K562 (cell line): ENCODE data around the gene NDOR1. TPM values are rescaled to one million over a fixed set of nuclear protein-coding genes. Genes with fewer than 3 reads are reported as not detected.

Experiments
- ATF7 ChIP-seq: fragments of 450-650 bp; IDR thresholded peaks from 2 replicates; pipeline ENCODE4 v1.7.1; 2014; ENCODE audit warnings: mild to moderate bottlenecking, moderate library complexity
- BCLAF1 ChIP-seq, 2 experiments: fragments of 450-650 bp in 1 of 2; IDR thresholded peaks; 2 replicates each; pipeline ENCODE4 v1.6.1; 2011 to 2017; ENCODE audit warnings: low read depth in 2 of 2, antibody characterized with exemption in 1 of 2, borderline replicate concordance in 1 of 2, low read length in 1 of 2, mild to moderate bottlenecking in 1 of 2, mixed read lengths in 1 of 2; ENCODE audit not compliant: control insufficient read depth in 1 of 2
- BMI1 ChIP-seq: fragments of 150-350 bp; IDR thresholded peaks from 2 replicates; pipeline ENCODE4 v1.6.1; 2014; ENCODE audit warnings: low read length
- CHAMP1 ChIP-seq: fragments of 450-650 bp; IDR thresholded peaks from 2 replicates; pipeline ENCODE4 v1.6.1; 2016; ENCODE audit warnings: mild to moderate bottlenecking
- CHD1 ChIP-seq: fragments of 200-600 bp; sonication (generic); IDR thresholded peaks from one replicate; pipeline ENCODE4 v1.6.1; 2012; ENCODE audit warnings: mild to moderate bottlenecking, moderate library complexity, low read length, inconsistent platforms
- ESRRB ChIP-seq: fragments of 250-450 bp; sonication (Bioruptor Pico); IDR thresholded peaks from 2 replicates; pipeline ENCODE4 v1.5.0; 2020; ENCODE audit warnings: mild to moderate bottlenecking, moderate library complexity, borderline replicate concordance
- HIVEP1 ChIP-seq: fragments of 250-450 bp; sonication (Bioruptor Pico); IDR thresholded peaks from 2 replicates; pipeline ENCODE4 v1.4.0; 2020; ENCODE audit warnings: mild to moderate bottlenecking
- HMGN3 ChIP-seq: IDR thresholded peaks from 2 replicates; pipeline ENCODE4 v1.6.1; 2011; ENCODE audit warnings: borderline replicate concordance, low read depth, mild to moderate bottlenecking, mixed read lengths, low read length; ENCODE audit not compliant: insufficient read length; ENCODE audit errors: extremely low read depth
- HNRNPK ChIP-seq: fragments of 200-400 bp; formaldehyde crosslinking; IDR thresholded peaks from one replicate; pipeline ENCODE4 v1.6.1; 2018; ENCODE audit warnings: mild to moderate bottlenecking, low read depth, low read length; ENCODE audit not compliant: poor library complexity, severe bottlenecking
- KAT2B ChIP-seq: IDR thresholded peaks from one replicate; pipeline ENCODE4 v1.6.1; 2012; ENCODE audit warnings: low read depth, mild to moderate bottlenecking, control low read depth, inconsistent platforms, low read length, moderate library complexity
- KDM2B ChIP-seq: fragments of 250-450 bp; sonication (Bioruptor Pico); IDR thresholded peaks from 2 replicates; pipeline ENCODE4 v1.8.0; 2021; ENCODE audit warnings: mild to moderate bottlenecking, moderate library complexity
- MTA2 ChIP-seq: fragments of 450-650 bp; IDR thresholded peaks from 2 replicates; pipeline ENCODE4 v1.6.1; 2016; ENCODE audit warnings: low read depth
- PHF20 ChIP-seq: fragments of 450-650 bp; IDR thresholded peaks from 2 replicates; pipeline ENCODE4 v1.6.1; 2018; ENCODE audit not compliant: partially characterized antibody
- PTBP1 ChIP-seq: fragments of 200-400 bp; formaldehyde crosslinking; IDR thresholded peaks from 2 replicates; pipeline ENCODE4 v1.6.1; 2017; ENCODE audit warnings: low read depth, low read length
- RBM17 ChIP-seq: fragments of 200-400 bp; formaldehyde crosslinking; IDR thresholded peaks from 2 replicates; pipeline ENCODE4 v1.6.1; 2017; ENCODE audit warnings: low read depth, mild to moderate bottlenecking, low read length, borderline replicate concordance
- VEZF1 ChIP-seq: fragments of 200-800 bp; sonication (Bioruptor generic); IDR thresholded peaks from 2 replicates; pipeline ENCODE4 v1.6.1; 2017; ENCODE audit warnings: missing genetic modification characterization, missing compliant biosample characterization
- ZNF217 ChIP-seq: sonication (generic); formaldehyde crosslinking; IDR thresholded peaks from 2 replicates; pipeline ENCODE4 v1.8.0; 2022; ENCODE audit warnings: mild to moderate bottlenecking, missing genetic modification reagents
- ZNF324 ChIP-seq: fragments of 250-450 bp; sonication (Bioruptor Pico); IDR thresholded peaks from 2 replicates; pipeline ENCODE4 v1.4.0; 2020; ENCODE audit warnings: mild to moderate bottlenecking
- ZNF764 ChIP-seq: fragments of 250-450 bp; sonication (Bioruptor Pico); IDR thresholded peaks from 2 replicates; pipeline ENCODE4 v1.4.0; 2020; ENCODE audit warnings: low read depth, mild to moderate bottlenecking, moderate library complexity
- ZZZ3 ChIP-seq: fragments of 450-650 bp; IDR thresholded peaks from 2 replicates; pipeline ENCODE4 v1.6.1; 2016; ENCODE audit warnings: antibody characterized with exemption, mild to moderate bottlenecking, moderate library complexity
- polyA plus RNA-seq, 8 experiments: library from polyadenylated mRNA; depleted of rRNA in 4 of 8; stranded (reverse) in 5 of 8; unstranded in 3 of 8; fragments of >200 nt; fragmentation: Nextera tagmentation in 2 of 8; fragmentation: Illumina TruSeq in 1 of 8; extraction: Ambion mirVana in 2 of 8; extraction: Trizol in 1 of 8; gene quantifications; 2 replicates each; pipeline versions ENCODE4 v1.2.1 to v1.2.3, GENCODE V29; 2011 to 2014; ENCODE audit warnings: inconsistent platforms in 1 of 8, missing spikeins in 1 of 8
- total RNA-seq, 7 experiments: library from RNA; depleted of rRNA in 6 of 7; stranded (reverse); fragments of >200 nt in 6 of 7; fragmentation: Illumina TruSeq in 2 of 7; extraction: Trizol in 2 of 7; gene quantifications; 2 replicates each; pipeline versions ENCODE4 v1.2.1 to v1.2.3, GENCODE V29; 2011 to 2021; ENCODE audit warnings: low replicate concordance in 1 of 7

Gene NDOR1
- total and polyA plus RNA-seq, 9 of the 15 experiments (the other 6 are each of a cell fraction or from before 2014, with no cell fraction given), result 0.06 to 36.9 (median 6.9) TPM

- TF ChIP-seq VEZF1 (CRISPR knock-in tag) (peak; percentile 94), ZNF324 (CRISPR knock-in tag) (no peak), CHAMP1 (no peak), KAT2B (no peak), HIVEP1 (CRISPR knock-in tag) (no peak), HNRNPK (no peak), PTBP1 (no peak), MTA2 (no peak), ATF7 (peak; percentile 17; the same call in 1 of the 2 replicates), ZNF217 (no peak), HMGN3 (peak; percentile 75), ZZZ3 (no peak), BCLAF1 (IDR thresholded peaks at IDR 0.05; ENCODE audit: borderline replicate concordance in 1 of 2, control insufficient read depth in 1 of 2, low read depth in 2 of 2, low read length in 1 of 2) (peak in 1 of 2 experiments; percentile 94; a peak in 2 of 4 replicates), ZNF764 (CRISPR knock-in tag) (no peak), ESRRB (no peak), KDM2B (CRISPR knock-in tag) (no peak), CHD1 (peak; percentile 92), PHF20 (peak; percentile 17), RBM17 (no peak), BMI1 (no peak)
Observed at GRCh38 chr9:137254624-137255447, 49.3 kb downstream of the NDOR1 start, which contains the start of gene NELFB (continued).
